Colonic mucosa (tissue), 4 donors: ENCODE data around the gene DACH1. TPM values are rescaled to one million over a fixed set of nuclear protein-coding genes. Genes with fewer than 3 reads are reported as not detected.
"Not testable (repeated sequence)": the region's sequence is repeated elsewhere in the genome, so short reads cannot be mapped to it uniquely, and the experiment has no call there.

Experiments
- DNase-seq: peaks from one replicate; pipeline ENCODE4 v3.0.0-alpha.2; 2020
- H3K27ac ChIP-seq: fragments of 200-600 bp; one replicate; pipeline ENCODE4 v1.8.0; 2021
- H3K27me3 ChIP-seq: fragments of 200-600 bp; one replicate; pipeline ENCODE4 v1.8.0; 2021
- H3K36me3 ChIP-seq: fragments of 200-600 bp; one replicate; pipeline ENCODE4 v1.8.0; 2021
- H3K4me1 ChIP-seq: fragments of 200-600 bp; one replicate; pipeline ENCODE4 v1.8.0; 2021; ENCODE audit warnings: mild to moderate bottlenecking
- H3K4me3 ChIP-seq: fragments of 200-600 bp; one replicate; pipeline ENCODE4 v1.8.0; 2021
- H3K9ac ChIP-seq, 2 donors: one replicate each; pipeline ENCODE4 v1.7.0; 2013; ENCODE audit warnings: control low read depth in 2 of 2, low read depth in 2 of 2, low read length in 2 of 2
- H3K9me3 ChIP-seq: fragments of 200-600 bp; one replicate; pipeline ENCODE4 v1.8.0; 2021
- intact Hi-C: fragments of 100-400 bp; cut with DNase I; formaldehyde crosslinking; loops from one replicate; pipeline ENCODE4 v1.14.1; 2022
- total RNA-seq, 2 donors: library from RNA; stranded (reverse); fragmentation: NEBNext Ultra II Directional in 1 of 2; extraction: Animal tissue kit (Norgen Biotek cat#: 25700) in 1 of 2; gene quantifications; one replicate each; pipeline ENCODE4 v1.2.1, GENCODE V29; 2021
- TF ChIP-seq, protein P1 (sequence below): fragments of 200-600 bp; IDR thresholded peaks from one replicate; pipeline ENCODE4 v1.8.0; 2022; ENCODE audit warnings: antibody characterized with exemption, mild to moderate bottlenecking
- donor health status: healthy.
- donor health status: DM: no; HTN: no; CAD: no.
- donor health status: DM: no; HTN: no; CAD: no.

Gene DACH1
- total RNA-seq, 2 donors from 2014 or later, result 3.9 to 5.2 TPM

DNA sequence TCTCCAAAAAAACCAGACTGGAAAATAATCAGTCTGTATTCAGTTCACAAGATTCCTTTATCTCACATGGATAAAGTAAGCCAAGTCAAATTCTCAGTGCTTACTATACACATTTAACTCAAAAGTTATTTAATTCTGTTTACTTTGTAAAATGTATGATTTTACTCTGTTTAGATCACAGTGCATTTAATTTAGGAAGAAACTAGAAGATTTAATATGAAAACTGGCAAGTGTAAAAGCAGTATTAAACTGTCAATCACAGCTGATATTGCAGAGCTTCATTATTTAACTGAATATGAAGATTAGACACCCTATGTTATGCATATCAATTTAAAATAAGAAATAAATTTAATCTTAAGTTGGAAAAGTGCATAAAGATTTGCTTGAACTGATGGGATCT lies 78.0 kb downstream of the DACH1 start:
- DNase-seq, result no peak
- Histone ChIP-seq H3K4me3 (no peak overlapping the region), H3K4me1 (no peaks in the 10 kb centered on the region), H3K36me3 (no peaks in the 10 kb centered on the region), H3K9ac (no peak overlapping the region), H3K9me3 (no peaks in the 10 kb centered on the region), H3K27ac (no peak overlapping the region), H3K27me3 (no peaks in the 10 kb centered on the region)
- intact Hi-C loops, result no loop called here
- TF ChIP-seq, protein P1, sequence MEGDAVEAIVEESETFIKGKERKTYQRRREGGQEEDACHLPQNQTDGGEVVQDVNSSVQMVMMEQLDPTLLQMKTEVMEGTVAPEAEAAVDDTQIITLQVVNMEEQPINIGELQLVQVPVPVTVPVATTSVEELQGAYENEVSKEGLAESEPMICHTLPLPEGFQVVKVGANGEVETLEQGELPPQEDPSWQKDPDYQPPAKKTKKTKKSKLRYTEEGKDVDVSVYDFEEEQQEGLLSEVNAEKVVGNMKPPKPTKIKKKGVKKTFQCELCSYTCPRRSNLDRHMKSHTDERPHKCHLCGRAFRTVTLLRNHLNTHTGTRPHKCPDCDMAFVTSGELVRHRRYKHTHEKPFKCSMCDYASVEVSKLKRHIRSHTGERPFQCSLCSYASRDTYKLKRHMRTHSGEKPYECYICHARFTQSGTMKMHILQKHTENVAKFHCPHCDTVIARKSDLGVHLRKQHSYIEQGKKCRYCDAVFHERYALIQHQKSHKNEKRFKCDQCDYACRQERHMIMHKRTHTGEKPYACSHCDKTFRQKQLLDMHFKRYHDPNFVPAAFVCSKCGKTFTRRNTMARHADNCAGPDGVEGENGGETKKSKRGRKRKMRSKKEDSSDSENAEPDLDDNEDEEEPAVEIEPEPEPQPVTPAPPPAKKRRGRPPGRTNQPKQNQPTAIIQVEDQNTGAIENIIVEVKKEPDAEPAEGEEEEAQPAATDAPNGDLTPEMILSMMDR, result no peak

DNA sequence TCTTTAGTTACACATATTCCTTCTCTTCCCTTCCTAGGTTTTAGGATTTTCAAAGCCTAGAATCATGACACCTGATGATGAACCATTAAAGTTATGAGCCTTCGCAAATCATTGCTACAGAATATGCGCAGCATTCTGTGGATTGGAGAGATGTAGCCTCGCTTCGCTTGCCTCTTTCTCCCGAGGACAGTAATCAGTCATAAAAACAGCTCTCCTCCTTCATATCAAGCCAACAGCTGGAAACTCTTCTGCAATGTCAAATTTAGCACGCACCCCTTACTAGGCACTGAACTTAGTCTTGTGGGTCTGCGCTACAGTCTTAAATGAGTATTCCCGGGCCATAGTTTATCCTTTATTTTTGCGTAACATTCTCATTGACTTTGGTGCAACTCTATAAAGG lies 79.6 kb downstream of the DACH1 start:
- Histone ChIP-seq H3K36me3 (no peaks in the 10 kb centered on the region), H3K4me3 (no peak overlapping the region), H3K9ac (no peak overlapping the region), H3K27me3 (no peaks in the 10 kb centered on the region), H3K9me3 (no peaks in the 10 kb centered on the region), H3K4me1 (no peaks in the 10 kb centered on the region), H3K27ac (no peak overlapping the region)
- no peak for DNase-seq
- intact Hi-C loops, result no loop called here
- TF ChIP-seq, protein P1, result no peak

DNA sequence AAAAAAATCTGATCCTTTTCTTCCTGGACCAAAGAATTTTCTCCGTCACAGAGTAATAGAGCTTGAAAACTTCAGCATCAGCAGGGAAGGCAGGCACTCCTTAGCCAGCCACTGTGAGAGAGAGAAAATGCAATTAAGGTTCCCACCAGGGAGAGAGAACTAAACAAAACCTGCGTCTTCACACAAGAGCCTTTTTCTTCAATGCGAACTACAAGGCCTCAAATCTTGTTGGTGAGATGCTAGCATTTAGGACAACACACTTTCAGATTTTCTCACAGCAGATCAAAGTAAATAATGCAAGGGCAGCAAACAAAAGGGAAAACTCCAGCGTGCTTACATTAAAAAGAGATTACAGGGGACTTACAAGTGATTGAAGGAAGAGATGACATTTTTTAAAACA lies 80.1 kb downstream of the DACH1 start:
- intact Hi-C loops, result no loop called here
- Histone ChIP-seq H3K27ac (no peak overlapping the region), H3K4me3 (no peak overlapping the region), H3K9me3 (no peaks in the 10 kb centered on the region), H3K36me3 (no peaks in the 10 kb centered on the region), H3K27me3 (no peaks in the 10 kb centered on the region), H3K4me1 (no peaks in the 10 kb centered on the region), H3K9ac (no peak overlapping the region)
- TF ChIP-seq, protein P1, result no peak
- no peak for DNase-seq

DNA sequence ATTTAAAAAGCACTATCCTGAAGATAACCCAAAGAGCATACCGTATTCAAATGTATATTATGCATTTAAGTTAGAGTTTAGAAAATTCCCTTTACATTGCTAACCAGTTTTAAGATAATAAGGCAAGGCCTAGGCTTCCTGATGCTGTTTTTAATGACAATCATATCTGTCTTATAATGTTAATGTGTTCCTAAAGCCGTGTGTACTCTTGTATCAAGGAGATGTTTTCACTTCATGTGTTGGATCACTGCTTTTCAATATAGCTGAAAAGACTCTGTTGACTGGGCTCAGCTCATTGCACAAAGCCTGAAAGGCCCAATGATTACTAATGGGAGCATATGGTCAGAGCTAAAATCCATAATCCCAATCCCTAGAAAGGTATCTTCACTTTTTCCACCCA lies 81.6 kb downstream of the DACH1 start:
- intact Hi-C loops, result no loop called here
- Histone ChIP-seq H3K9ac (no peak overlapping the region), H3K9me3 (no peaks in the 10 kb centered on the region), H3K4me1 (no peaks in the 10 kb centered on the region), H3K27me3 (no peaks in the 10 kb centered on the region), H3K27ac (no peak overlapping the region), H3K36me3 (no peaks in the 10 kb centered on the region), H3K4me3 (no peak overlapping the region)
- no peak for DNase-seq
- TF ChIP-seq, protein P1, result no peak

DNA sequence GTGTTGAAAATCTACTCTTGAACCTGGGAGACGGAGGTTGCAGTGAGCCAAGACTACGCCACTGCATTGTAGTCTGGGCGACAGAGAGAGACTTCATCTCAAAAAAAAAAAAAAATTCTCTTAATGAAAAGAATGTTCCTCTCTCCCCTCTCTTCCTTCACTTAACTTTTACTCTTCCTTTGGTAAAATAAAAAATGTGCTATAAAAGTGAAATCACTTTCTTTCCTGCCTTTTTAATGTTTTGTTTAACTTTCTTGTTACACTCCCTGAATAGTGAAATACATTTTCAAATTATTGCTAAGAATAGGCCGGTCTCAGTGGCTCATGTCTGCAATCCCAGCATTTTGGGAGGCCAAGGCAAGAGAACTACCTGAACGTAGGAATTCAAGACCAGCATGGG lies 86.5 kb downstream of the DACH1 start:
- no peak overlapping the region for H3K4me3 ChIP-seq
- no peaks in the 10 kb centered on the region for H3K4me1 ChIP-seq
- H3K27me3 ChIP-seq, result no peaks in the 10 kb centered on the region
- H3K9ac ChIP-seq, result no peak overlapping the region
- no peaks in the 10 kb centered on the region for H3K9me3 ChIP-seq
- no peaks in the 10 kb centered on the region for H3K36me3 ChIP-seq
- no peak overlapping the region for H3K27ac ChIP-seq
- intact Hi-C loops, result no loop called here
- DNase-seq, result no peak
- TF ChIP-seq, protein P1, result no peak

DNA sequence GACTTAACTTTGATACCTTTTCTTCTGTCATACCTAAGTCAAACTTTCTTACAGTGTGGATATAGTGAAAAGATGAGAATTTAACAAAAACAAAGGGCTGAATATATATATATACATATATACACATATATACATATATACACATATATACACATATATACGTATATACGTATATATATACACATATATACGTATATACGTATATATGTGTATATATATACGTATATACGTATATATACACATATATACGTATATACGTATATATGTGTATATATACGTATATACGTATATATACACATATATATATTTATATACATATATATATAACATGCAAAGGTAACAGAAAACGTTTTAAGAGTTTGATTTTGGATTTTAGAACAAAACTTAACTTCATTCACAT lies 88.0 kb downstream of the DACH1 start:
- H3K27ac ChIP-seq, intact Hi-C loops, H3K36me3 ChIP-seq, H3K9ac ChIP-seq, H3K9me3 ChIP-seq, DNase-seq, H3K4me1 ChIP-seq, H3K27me3 ChIP-seq, H3K4me3 ChIP-seq: not testable (repeated sequence)
